Activated CD8-positive, alpha-beta memory T cell treated with anti-CD3 and anti-CD28 coated beads, Interleukin-2, amount 50 U/mL, for 4 hours (primary cell): ENCODE results near the gene VKORC1L1.
"Not testable (repeated sequence)": the region's sequence is repeated elsewhere in the genome, so short reads cannot be mapped to it uniquely, and the experiment has no call there.

Experiments
- DNase-seq: peaks from one replicate; pipeline ENCODE4 v3.0.0-alpha.2; 2020

The VKORC1L1 gene

GRCh38 chr7:65946904-65947303 lies 74.0 kb downstream of the VKORC1L1 start:
- DNase-seq: no peak

DNA sequence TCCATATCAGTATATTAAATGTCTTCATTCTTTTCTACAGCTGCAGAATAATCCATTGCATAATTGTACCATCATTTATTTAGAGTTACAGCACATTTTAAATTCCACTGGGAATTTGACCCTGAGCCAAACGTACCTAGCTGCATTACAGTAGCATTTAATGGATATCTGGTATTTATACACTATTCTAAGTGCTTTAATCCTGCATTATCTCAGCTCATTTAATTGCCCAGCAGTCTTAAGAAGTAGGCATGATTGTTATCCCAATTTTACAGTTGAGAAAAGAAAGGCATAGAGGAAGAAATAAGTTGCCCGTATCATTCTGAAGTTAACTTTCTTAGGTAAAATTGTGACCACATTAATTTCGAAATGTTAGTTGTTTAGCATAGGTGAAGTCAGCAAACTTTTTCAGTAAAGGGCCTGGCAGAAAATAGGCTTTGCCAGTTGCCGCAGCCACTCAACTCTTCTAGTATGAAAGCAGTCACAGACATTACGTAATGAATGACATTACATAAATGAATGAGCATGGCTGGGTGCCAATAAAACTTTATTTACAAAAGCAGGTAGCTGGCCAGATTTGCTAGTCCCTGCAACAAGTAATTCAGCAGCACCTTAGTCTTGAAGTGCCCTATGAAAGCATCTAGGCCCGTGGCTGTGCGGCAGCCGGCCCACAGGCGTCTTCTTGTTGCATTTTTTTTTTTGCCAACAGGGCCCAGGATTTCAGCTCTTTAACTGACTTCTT lies 79.1 kb downstream of the VKORC1L1 start:
- DNase-seq: no peak

DNA sequence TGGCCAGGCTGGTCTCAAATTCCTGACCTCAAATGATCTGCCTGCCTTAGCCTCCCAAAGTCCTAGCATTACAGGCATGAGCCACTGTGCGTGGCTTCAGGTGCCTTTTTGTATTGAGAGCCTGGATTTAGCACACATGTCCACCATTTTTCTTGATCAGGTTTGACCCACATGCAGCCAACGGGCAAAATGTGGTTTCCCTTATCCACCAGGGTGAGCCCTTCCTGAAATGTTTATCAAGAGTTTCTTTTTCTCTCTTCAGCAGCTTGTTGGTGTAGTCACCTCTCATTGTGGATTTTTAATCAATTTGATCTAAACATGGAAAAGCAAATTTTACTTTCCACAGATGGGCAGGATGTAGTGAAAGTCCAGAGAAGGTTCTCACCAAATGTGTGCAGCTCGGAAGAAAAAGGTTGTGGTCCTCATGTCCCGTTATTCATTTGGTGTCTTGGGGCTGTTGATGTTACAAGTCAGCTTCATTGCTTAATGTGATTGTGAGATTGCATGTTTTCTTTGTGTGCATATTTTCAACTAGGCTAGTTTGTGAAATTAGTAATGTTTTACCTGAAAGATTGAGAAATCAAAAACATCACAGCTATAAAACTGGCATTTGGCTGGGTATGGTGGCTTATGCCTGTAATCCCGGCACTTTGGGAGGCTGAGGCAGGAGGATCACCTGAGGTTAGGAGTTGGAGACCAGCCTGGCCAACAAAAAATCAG lies 80.3 kb downstream of the VKORC1L1 start:
- DNase-seq: no peak

- no peak for DNase-seq
Measured at GRCh38 chr7:65953890-65954450, 81.1 kb downstream of the VKORC1L1 start.

- no peak for DNase-seq
Measured at GRCh38 chr7:65955718-65956117, 82.8 kb downstream of the VKORC1L1 start.

GRCh38 chr7:65960351-65961074 lies 87.6 kb downstream of the VKORC1L1 start:
- no peak for DNase-seq

DNA sequence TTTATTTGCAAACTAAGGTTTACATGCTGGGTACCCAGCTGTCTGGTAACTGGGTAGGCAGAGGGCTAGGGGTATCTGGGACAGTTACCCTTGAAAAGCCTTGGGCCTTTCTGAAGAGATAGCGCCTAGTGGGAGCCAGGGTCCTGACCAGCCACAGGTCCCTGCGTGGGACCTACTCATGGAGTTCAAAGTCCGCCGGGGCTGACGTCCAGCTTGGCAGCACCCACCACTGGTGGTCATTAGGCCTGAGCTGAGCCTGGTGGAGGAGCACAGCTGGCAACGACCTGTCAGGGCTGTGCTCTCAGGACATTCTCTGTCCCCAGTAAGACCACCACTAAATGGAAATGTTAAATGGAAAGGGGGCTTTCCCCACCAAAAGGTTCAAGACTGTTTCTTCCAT lies 89.2 kb downstream of the VKORC1L1 start:
- DNase-seq: no peak

- DNase-seq: not testable (repeated sequence)
Measured at GRCh38 chr7:65964671-65965070, 91.8 kb downstream of the VKORC1L1 start.

GRCh38 chr7:65966146-65966545 lies 93.3 kb downstream of the VKORC1L1 start:
- DNase-seq: no peak

DNA sequence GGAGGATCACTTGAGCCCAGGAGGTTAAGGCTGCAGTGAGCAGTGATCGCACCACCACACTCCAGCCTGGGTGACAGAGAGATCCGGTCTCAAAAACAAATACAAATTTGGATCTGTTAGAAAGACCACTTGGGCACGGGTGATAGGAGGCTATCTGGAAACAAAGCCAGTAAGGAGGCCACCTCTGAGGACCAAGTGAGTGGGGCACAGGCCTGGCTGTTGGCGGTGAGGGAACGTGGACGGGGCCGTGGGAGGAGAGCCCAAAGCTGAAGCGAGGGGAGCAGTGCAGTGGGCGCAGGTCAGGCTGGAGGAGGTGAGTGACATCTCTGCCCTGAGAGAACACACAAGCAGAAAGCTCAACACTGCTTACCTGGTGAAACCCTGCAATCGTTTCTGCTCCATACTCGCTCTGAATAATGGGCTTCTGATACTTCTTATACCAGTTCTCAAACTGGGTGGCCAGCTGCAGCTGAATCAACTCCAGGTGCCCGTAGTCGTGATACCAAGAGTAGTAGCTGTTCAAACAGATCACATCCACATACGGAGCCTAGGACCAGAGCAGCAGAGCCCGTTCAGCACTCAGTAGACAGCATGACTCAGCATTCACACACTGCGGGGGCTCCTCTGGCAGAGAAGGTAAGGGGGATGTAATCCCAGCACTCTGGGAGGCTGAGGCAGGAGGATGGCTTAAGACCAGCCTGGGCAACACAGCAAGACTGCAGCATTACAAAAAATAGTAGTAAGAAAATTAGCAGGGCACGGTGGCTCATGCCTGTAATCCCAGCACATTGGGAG lies 94.7 kb downstream of the VKORC1L1 start:
- no peak for DNase-seq

DNA sequence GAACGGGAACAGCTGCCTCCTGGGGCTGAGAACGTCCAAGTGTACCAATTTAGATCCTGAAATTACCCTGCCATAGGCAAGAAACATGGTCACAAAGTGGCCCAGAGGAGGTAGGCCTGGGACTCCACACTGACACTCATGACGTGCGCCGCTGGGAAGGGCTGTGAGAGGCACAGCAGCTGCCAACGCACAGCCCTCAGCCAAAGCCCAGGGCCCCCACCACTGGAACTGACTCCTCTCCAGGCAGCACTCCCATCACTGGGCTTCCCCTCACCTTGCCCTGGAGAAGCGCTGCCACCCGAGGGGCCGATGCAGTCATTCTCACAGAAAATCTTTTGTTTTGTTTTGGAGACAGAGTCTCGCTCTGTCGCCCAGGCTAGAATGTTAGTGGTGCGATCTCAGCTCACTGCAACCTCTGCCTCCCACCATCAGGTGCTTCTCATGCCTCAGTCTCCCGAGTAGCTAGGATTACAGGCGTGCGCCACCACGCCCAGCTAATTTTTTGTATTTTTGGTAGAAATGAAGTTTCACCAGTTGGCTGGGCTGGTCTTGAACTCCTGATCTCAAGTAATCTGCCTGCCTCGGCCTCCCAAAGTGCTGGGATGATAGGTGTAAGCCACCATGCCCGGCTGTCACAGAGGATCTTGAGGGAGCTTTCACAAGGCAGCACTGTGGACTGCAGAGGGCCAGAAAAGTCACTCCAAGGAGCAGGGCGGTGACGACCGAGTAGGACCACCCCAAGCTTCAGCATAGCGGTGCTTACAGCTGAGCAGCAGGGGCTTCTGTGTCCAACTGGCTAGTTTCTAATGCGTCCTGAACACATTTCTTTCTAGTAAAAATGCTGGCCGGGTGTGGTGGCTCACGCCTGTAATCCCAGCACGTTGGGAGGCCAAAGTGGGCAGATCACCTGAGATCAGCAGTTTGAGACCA lies 95.6 kb downstream of the VKORC1L1 start:
- DNase-seq: no peak

DNA sequence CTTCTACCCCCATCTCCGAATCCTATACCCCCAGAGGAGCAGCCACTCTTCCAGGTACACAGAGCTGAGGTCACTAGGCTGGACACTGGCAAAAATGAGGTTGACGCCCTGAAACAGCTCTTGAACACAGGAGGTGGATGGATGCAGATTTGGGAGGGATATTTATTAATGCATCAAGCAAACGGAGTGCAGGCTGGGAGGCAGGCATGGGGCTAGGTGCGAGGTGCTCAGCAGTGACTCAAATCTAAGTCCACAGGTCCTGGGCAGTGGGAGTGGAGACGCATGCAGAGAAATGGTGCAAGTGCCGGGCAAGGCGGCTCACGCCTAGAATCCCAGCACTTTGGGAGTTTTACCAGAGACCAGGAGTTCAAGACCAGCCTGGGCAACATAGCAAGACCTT lies 98.1 kb downstream of the VKORC1L1 start:
- no peak for DNase-seq

- no peak for DNase-seq
Measured at GRCh38 chr7:65972976-65973375, 100.1 kb downstream of the VKORC1L1 start.

DNA sequence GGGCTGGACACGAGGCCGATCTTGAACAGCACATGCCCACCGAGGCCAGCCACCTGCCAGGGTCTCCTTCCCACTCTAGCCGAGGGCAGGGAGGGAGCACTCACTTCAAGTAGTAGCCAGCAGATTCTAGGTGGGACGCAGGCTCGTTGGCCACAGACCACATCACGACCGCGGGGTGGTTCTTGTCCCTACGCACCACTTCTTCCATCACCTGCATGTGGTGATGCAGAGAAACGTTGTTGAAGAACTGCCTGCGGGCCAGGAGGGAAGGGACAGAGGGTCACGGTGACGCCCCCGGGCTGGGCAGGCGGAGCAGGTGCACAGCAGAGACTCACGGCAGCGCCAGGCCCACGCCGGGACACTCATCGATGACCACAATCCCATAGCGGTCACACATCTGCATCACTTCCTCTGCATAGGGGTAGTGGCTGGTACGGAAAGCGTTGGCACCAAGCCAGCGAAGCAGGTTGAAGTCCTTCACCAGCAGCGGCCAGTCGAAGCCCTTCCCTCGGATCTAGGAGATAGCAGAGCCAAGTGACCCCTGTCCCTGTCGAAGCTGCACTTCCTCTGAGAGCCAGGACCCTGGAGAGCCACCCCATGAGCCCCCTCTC lies 101.4 kb downstream of the VKORC1L1 start:
- DNase-seq: no peak

GRCh38 chr7:65974876-65975275 lies 102.0 kb downstream of the VKORC1L1 start:
- DNase-seq: no peak

- no peak for DNase-seq
Measured at GRCh38 chr7:65975814-65976445, 103.1 kb downstream of the VKORC1L1 start.

DNA sequence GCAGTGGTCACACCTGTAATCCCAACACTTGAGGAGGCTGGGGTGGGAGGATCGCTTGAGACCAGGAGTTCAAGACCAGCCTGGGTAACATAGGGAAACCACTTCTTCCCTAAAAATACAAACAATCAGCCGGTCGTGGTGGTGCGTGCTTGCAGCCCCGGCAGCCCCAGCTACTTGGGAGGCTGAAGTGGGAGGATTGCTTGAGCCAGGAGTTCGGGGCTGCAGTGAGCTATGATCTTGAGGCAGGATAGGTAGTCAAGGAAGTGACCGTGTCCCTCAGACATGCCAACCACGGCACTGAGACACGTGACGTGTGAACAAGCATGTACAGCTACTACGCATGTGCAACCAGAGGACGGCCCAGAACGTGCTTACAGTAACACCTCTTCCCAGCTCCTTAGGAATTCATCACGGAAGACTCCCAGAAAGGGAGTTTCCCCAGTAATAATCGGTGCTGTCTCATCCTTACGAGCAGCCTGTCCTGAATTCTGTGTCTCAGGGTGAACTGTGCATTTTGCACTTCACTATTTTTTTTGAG lies 103.9 kb downstream of the VKORC1L1 start:
- no peak for DNase-seq

- DNase-seq: no peak
Measured at GRCh38 chr7:65978891-65979582, 106.2 kb downstream of the VKORC1L1 start.
